ENCODE results near the gene HEATR5B. TPM values are rescaled to one million over a fixed set of nuclear protein-coding genes. Genes with fewer than 3 reads are reported as not detected.

HEATR5B gene
- total and polyA plus RNA-seq, 10 of the 15 experiments (the other 5 are each of a cell fraction or from before 2014, with no cell fraction given) = 4.1 to 34.7 (median 17.7) TPM

- TF ChIP-seq, protein P1, sequence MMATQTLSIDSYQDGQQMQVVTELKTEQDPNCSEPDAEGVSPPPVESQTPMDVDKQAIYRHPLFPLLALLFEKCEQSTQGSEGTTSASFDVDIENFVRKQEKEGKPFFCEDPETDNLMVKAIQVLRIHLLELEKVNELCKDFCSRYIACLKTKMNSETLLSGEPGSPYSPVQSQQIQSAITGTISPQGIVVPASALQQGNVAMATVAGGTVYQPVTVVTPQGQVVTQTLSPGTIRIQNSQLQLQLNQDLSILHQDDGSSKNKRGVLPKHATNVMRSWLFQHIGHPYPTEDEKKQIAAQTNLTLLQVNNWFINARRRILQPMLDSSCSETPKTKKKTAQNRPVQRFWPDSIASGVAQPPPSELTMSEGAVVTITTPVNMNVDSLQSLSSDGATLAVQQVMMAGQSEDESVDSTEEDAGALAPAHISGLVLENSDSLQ (IDR thresholded peaks at IDR 0.05) = no peak
- TF ChIP-seq ELK1 (IDR thresholded peaks at IDR 0.05; ENCODE audit: low read depth, low read length) (no peak), GATAD2B (conservative IDR thresholded peaks at IDR 0.05; ENCODE audit: low read depth) (no peak), NKRF (conservative IDR thresholded peaks at IDR 0.05) (no peak), HDAC6 (IDR thresholded peaks at IDR 0.05; ENCODE audit: unreplicated experiment) (no peak), WRNIP1 (IDR thresholded peaks at IDR 0.05; ENCODE audit: borderline replicate concordance, low read depth, low read length) (no peak), SREBF2 (IDR thresholded peaks at IDR 0.05; ENCODE audit: low read length) (no peak), POU2F2 (IDR thresholded peaks at IDR 0.05; ENCODE audit: borderline replicate concordance, low read depth, low read length) (peak; percentile 92; the same call in 2 of the 3 replicates), FOXM1 (IDR thresholded peaks at IDR 0.05; ENCODE audit: low read depth, low read length) (peak; percentile 73), ZSCAN29 (IDR thresholded peaks at IDR 0.05) (no peak), BRCA1 (IDR thresholded peaks at IDR 0.05; ENCODE audit: low read depth, low read length) (no peak), NR2F1 (conservative IDR thresholded peaks at IDR 0.05) (peak; percentile 56; the same call in 1 of the 2 replicates), SMAD1 (IDR thresholded peaks at IDR 0.05; ENCODE audit: low read depth, partially characterized antibody) (no peak), SMAD5 (IDR thresholded peaks at IDR 0.05; ENCODE audit: low read depth) (no peak), SIN3A (IDR thresholded peaks at IDR 0.05; ENCODE audit: low read depth, low read length) (no peak), MEF2A (IDR thresholded peaks at IDR 0.05; ENCODE audit: insufficient read depth, low read depth, low read length) (peak; percentile 98), ZBTB11 (CRISPR knock-in tag; IDR thresholded peaks at IDR 0.05) (no peak), ZBED1 (IDR thresholded peaks at IDR 0.05; ENCODE audit: borderline replicate concordance) (peak; percentile 83; the same call in 1 of the 2 replicates), TCF12 (IDR thresholded peaks at IDR 0.05; ENCODE audit: low read depth, low read length) (no peak), RBBP5 (conservative IDR thresholded peaks at IDR 0.05) (no peak)
- TF ChIP-seq, protein P2, sequence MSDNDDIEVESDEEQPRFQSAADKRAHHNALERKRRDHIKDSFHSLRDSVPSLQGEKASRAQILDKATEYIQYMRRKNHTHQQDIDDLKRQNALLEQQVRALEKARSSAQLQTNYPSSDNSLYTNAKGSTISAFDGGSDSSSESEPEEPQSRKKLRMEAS (IDR thresholded peaks at IDR 0.05; ENCODE audit: low read depth, low read length) = no peak
- TF ChIP-seq, protein P3, sequence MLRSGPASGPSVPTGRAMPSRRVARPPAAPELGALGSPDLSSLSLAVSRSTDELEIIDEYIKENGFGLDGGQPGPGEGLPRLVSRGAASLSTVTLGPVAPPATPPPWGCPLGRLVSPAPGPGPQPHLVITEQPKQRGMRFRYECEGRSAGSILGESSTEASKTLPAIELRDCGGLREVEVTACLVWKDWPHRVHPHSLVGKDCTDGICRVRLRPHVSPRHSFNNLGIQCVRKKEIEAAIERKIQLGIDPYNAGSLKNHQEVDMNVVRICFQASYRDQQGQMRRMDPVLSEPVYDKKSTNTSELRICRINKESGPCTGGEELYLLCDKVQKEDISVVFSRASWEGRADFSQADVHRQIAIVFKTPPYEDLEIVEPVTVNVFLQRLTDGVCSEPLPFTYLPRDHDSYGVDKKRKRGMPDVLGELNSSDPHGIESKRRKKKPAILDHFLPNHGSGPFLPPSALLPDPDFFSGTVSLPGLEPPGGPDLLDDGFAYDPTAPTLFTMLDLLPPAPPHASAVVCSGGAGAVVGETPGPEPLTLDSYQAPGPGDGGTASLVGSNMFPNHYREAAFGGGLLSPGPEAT (IDR thresholded peaks at IDR 0.05; ENCODE audit: low read depth) = no peak
Measured at GRCh38 chr2:37005118-37005868, 78.9 kb downstream of the HEATR5B start (continued).

Measured in GM12878 (cell line).